ENCODE results near the gene PPIH.
A peak's percentile ranks its signal among the peaks of the same experiment; 100 is the strongest.
"Not testable (repeated sequence)": the region's sequence is repeated elsewhere in the genome, so short reads cannot be mapped to it uniquely, and the experiment has no call there.

Gene PPIH

GRCh38 chr1:42657981-42658876 lies at the start of gene PPIH:
Gene PPIH (plus strand): TSS chr1:42658423. CDS start chr1:42658447, 24 bp downstream.
- DNase-seq, result peak; percentile 92

GRCh38 chr1:42613803-42614131 lies 44.5 kb upstream of the PPIH start:
- DNase-seq, result no peak

DNA sequence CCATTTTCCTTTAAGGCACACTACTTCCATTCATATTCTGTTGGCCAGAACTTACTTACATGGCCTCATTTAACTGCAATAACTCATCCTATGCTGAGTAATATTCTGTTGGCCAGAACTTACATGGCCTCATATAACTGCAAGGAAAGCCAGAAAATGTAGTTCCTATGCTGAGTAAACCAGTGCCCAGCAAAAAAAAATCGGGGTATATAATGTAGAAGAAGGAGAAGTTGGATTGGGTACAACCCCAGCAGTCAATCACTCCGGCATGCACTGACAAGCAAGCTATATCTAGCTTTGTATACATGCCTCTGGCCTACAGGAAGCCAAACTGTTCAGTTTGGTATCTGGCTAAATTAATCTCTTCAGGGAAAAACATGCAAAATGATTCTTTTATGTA lies 39.4 kb upstream of the PPIH start:
- DNase-seq, result no peak

DNA sequence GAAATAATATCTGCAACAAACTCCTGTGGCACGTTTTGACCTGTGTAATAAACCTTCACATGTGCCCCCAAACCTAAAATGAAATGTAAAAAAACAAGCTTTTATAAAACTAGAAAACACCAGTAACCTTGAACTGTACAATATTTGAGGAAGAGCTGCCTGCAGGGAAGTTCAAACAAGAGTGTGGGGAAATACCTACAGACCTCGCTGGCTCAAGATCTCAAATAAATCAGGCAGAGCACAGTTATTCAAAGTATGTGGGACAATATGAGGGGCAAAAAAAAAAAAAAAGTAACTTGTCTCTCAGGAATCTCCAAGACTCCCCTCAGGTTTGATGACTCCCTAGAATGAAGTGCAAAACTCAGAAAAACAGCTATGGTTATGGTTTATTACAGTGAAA lies 37.9 kb upstream of the PPIH start:
- DNase-seq, result no peak

DNA sequence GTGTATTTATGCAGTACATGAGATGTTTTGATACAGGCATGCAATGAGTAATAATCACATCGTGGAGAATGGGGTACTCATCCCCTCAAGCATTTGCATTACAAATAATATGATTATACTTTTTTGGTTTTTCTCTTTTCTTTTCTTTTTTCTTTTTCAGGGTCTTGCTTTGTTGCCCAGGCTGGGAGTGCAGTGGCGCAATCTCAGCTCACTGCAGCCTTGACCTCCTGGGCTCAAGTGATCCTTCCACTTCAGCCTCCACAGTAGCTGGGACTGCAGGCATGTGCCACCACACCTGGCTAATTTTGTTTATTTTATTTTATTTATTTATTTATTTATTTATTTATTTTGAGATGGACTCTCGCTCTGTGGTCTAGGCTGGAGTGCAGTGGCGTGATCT lies 37.0 kb upstream of the PPIH start:
- DNase-seq, result not testable (repeated sequence)

DNA sequence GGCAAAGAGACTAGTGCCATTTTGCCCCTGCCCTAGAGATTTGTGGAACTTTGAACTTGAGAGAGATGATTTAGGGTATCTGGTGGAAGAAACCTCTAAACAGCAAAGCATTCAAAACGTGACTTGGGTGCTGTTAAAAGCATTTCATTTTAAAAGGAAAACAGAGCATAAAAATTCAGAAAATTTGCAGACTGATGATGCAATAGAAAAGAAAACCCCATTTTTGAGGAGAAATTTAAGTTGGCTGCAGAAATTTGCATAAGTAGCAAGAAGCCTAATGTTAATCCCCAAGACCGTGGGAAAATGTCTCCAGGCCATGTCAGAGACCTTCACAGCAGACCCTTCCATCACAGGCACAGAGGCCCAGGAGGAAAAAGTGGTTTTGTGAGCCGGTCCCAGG lies 31.0 kb upstream of the PPIH start:
- not testable (repeated sequence) for DNase-seq

GRCh38 chr1:42639116-42639515 lies 19.1 kb upstream of the PPIH start:
- no peak for DNase-seq

GRCh38 chr1:42646056-42646455 lies 12.2 kb upstream of the PPIH start:
- no peak for DNase-seq

DNA sequence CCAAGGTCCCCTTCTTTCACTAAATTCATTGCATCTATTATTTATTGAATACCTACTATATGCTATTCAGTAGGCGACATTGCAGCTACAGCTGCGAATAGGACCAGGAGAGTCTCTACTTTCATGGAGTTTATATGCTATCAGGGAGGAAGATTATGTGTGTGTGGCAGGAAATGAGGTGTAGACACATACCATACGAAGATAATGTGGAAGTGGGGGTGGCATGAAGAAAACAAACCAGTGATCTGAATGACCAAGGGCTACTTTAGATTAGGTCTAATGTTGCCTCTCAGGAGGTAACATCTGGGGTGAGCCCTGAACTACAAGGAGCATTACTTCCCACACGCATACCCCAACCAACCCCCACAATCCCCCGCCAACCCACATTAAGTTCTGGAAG lies 1.0 kb upstream of the PPIH start:
- DNase-seq, result no peak

GRCh38 chr1:42658877-42659337 lies 684 bp downstream of the PPIH start:
- DNase-seq, result no peak

- DNase-seq, result no peak
Measured at GRCh38 chr1:42660907-42661500, 2.8 kb downstream of the PPIH start.

- DNase-seq, result no peak
Measured at GRCh38 chr1:42669936-42670335, 11.7 kb downstream of the PPIH start.

DNA sequence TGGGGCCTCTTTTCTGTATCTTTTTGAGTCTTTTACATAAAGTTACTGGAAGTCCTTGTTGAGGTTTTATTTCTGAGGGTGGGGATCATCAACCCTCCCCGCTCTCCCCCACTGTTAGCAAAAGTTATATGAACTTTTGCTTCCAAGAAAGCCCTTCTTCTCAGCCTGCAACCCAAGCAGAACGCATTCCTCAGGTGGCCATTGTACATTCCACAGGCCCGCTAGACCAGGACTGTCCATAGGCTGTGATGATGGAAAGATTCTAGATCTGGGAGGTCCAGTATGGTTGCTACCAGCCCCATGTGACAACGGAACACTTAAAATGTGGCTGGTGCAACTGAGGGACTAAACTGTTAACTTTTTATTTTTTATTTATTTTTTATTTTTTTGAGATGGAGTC lies 12.2 kb downstream of the PPIH start:
- no peak for DNase-seq

GRCh38 chr1:42674214-42674613 lies 16.0 kb downstream of the PPIH start:
- DNase-seq, result no peak

DNA sequence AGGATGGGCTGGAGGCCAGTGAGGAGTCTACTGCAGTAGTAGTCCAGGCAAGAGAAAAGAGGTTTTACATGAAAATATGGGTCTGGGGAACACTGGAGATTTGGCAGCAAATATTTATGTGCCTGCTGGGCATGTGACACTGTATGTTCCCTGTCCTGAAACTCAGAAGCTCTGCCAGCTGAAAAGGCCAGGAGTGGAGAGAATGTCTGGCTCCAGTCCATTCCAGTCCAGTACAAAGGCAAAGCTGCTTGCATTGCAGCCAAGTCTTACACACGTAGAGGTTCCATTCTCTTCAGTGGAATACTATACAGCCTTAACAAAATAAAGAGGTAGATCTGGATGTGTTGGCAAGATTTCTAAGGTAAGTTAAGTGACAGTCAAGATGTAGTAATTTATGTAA lies 16.5 kb downstream of the PPIH start:
- DNase-seq, result no peak

DNA sequence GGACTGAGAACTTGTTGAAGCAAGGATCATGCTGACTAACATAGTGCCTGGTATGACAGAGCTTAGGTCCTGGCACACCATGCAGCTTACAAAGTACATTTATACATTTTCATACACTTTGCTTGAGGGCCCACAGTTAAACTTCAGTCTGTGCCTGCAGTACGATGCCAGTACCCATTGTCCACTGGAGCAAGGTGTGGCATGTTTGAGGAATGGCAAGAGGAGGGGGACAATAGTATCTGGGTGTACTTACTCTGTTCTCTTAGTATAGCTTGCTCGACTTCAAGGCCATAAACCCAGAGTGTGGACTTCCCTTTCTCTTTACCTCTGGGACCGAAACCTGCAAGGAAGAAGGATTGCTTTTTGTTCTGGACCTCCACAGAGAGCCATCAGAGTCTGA lies 17.2 kb downstream of the PPIH start:
- DNase-seq, result no peak

DNA sequence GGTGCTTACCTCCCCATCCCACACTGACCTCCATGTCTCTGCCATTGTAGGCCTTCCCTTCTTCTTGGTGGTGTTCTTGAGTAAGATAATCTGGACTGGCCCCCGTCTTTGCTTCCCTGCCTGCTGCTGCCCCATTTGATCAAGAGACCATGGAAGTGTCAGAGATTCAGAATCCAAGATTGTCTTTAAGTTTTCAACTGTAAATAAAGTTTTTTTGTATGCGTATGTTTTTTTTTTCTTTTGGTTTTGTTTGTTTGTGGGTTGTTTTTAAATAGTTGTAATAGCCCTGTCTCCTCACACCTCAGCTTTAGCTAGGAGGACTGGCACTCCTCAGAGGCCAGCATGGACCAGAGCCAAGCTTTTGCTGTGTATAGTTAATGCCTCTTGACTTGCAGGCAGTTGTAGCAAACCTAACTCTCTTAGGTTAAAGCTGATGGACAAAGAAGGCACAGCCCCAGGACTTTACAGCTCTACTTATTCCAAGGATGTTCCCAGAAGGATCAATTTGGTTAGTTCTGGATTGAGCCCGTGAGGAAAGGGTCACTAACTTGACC lies 18.4 kb downstream of the PPIH start:
- DNase-seq, result no peak

- no peak for DNase-seq
Measured at GRCh38 chr1:42679364-42679983, 21.3 kb downstream of the PPIH start.

- DNase-seq, result no peak
Measured at GRCh38 chr1:42680055-42680454, 21.8 kb downstream of the PPIH start.

- DNase-seq, result no peak
Measured at GRCh38 chr1:42680921-42681683, 22.9 kb downstream of the PPIH start.

DNA sequence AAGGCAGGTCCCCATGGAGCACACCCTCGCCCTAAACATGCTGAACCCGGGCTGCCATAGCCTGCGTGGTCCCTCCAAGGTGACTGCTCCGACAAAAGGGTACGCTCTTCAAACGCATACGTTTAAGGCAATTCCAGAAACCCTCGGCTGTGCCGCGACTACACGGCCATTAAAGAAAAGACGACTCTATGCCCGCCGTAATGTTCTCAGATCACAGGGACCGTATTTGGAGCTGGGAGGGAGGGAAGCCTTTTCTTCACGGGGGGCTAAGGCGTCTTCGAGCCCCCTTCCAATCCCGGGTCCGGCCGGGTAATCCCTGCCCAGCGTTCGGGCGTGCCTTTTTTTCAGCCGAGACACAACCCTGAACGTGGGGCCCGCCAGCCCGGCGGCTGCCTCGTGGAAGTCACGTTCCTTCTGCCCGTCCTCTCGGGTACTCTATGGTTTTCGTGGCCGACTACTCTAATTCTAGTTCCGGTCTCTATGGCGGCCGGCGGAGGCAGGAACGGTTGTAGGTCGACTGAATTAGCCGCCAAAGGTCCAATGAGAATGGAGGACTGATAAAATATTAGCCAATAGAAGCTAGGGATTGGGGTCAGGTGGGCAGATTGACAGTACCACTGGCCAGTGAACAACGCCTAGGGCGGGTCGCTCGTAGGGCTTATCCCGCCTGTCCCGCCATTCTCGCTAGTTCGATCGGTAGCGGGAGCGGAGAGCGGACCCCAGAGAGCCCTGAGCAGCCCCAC lies 23.7 kb downstream of the PPIH start, which contains the start of gene YBX1:
TSS of gene YBX1 (plus strand) at position 678 of the 743 bp plus-strand sequence. CDS start 148 bp downstream, outside the sequence.
- DNase-seq, result peak; percentile 97

DNA sequence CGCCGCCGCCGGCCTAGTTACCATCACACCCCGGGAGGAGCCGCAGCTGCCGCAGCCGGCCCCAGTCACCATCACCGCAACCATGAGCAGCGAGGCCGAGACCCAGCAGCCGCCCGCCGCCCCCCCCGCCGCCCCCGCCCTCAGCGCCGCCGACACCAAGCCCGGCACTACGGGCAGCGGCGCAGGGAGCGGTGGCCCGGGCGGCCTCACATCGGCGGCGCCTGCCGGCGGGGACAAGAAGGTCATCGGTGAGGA lies 24.2 kb downstream of the PPIH start:
- DNase-seq, result not testable (repeated sequence)

Data from CD4-positive, alpha-beta T cell treated with Interleukin-15 for 1 hour (primary cell).